SH-SY5Y (cell line): ENCODE data around the gene TBC1D22A.

ENCODE experiments used
- GATA2 ChIP-seq: IDR thresholded peaks from 2 replicates; pipeline ENCODE4 v1.6.1; 2011; ENCODE audit warnings: mild to moderate bottlenecking, low read depth, low read length
- GATA3 ChIP-seq: IDR thresholded peaks from 2 replicates; pipeline ENCODE4 v1.6.1; 2011; ENCODE audit warnings: low read depth, mild to moderate bottlenecking, low read length, moderate library complexity

- TF ChIP-seq GATA2 (no peak), GATA3 (no peak)
Observed at GRCh38 chr22:46770726-46771125, 8.3 kb downstream of the TBC1D22A start.
